Suprapubic skin (tissue), 4 donors: ENCODE measurements around the gene SNRNP27. TPM values are rescaled to one million over a fixed set of nuclear protein-coding genes. Genes with fewer than 3 reads are reported as not detected.

ENCODE experiments used
- DNase-seq, 2 donors: peaks; one replicate each; pipeline ENCODE4 v3.0.0-alpha.2; 2019; ENCODE audit warnings: low spot score in 2 of 2
- H3K27ac ChIP-seq: fragments of 200-600 bp; sonication (generic); one replicate; pipeline ENCODE4 v1.5.1; 2019
- H3K27me3 ChIP-seq: fragments of 200-600 bp; sonication (generic); one replicate; pipeline ENCODE4 v1.5.1; 2019
- H3K36me3 ChIP-seq: fragments of 200-600 bp; sonication (generic); one replicate; pipeline ENCODE4 v1.5.1; 2019
- H3K4me1 ChIP-seq: fragments of 200-600 bp; sonication (generic); one replicate; pipeline ENCODE4 v1.5.1; 2019
- H3K4me3 ChIP-seq: fragments of 200-600 bp; sonication (generic); one replicate; pipeline ENCODE4 v1.5.1; 2019; ENCODE audit warnings: mild to moderate bottlenecking
- H3K9me3 ChIP-seq: fragments of 200-600 bp; sonication (generic); one replicate; pipeline ENCODE4 v1.5.1; 2019
- EP300 ChIP-seq: sonication (generic); formaldehyde crosslinking; IDR thresholded peaks from one replicate; pipeline ENCODE4 v1.6.1; 2017; ENCODE audit warnings: antibody characterized with exemption
- POLR2A ChIP-seq, 2 donors: fragments of 450-650 bp; IDR thresholded peaks; one replicate each; pipeline ENCODE4 v1.6.1; 2017; ENCODE audit warnings: antibody characterized with exemption in 2 of 2, mild to moderate bottlenecking in 2 of 2, moderate library complexity in 2 of 2
- POLR2AphosphoS5 ChIP-seq, 3 donors: sonication (generic); formaldehyde crosslinking; IDR thresholded peaks; one replicate each; pipeline ENCODE4 v1.6.1; 2017; ENCODE audit warnings: antibody characterized with exemption in 3 of 3
- WGBS: methylation state at CpG from one replicate; pipeline ENCODE4 v1.1.5; 2018; 5-methylcytosine and 5-hydroxymethylcytosine counted together
- total RNA-seq, 4 donors: library from RNA; depleted of rRNA; stranded (reverse); fragments of >200 nt; gene quantifications; one replicate each; pipeline ENCODE4 v1.1.0, GENCODE V29; 2016
- TF ChIP-seq, protein P1 (sequence below), 2 donors: fragments of 200-600 bp in 1 of 2; fragments of 450-650 bp in 1 of 2; sonication (generic) in 1 of 2; IDR thresholded peaks; one replicate each; pipeline ENCODE4 v1.5.1; 2016 to 2019; ENCODE audit warnings: antibody characterized with exemption in 2 of 2, mild to moderate bottlenecking in 1 of 2, moderate library complexity in 1 of 2

SNRNP27 gene
- total RNA-seq = 10 to 100 TPM; 54.4 to 84.4 (median 64.4) TPM

- DNase-seq = peak; percentile 87 to 91
- TF ChIP-seq EP300 = no peak
- TF ChIP-seq POLR2A (IDR thresholded peaks at IDR 0.05) = peak in 1 of 2 donors; percentile 42
- TF ChIP-seq, protein P1, sequence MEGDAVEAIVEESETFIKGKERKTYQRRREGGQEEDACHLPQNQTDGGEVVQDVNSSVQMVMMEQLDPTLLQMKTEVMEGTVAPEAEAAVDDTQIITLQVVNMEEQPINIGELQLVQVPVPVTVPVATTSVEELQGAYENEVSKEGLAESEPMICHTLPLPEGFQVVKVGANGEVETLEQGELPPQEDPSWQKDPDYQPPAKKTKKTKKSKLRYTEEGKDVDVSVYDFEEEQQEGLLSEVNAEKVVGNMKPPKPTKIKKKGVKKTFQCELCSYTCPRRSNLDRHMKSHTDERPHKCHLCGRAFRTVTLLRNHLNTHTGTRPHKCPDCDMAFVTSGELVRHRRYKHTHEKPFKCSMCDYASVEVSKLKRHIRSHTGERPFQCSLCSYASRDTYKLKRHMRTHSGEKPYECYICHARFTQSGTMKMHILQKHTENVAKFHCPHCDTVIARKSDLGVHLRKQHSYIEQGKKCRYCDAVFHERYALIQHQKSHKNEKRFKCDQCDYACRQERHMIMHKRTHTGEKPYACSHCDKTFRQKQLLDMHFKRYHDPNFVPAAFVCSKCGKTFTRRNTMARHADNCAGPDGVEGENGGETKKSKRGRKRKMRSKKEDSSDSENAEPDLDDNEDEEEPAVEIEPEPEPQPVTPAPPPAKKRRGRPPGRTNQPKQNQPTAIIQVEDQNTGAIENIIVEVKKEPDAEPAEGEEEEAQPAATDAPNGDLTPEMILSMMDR (IDR thresholded peaks at IDR 0.05) = no peak
- peak in 2 of 3 donors; percentile 48 to 66 for TF ChIP-seq POLR2AphosphoS5 (IDR thresholded peaks at IDR 0.05)
- H3K27me3 ChIP-seq = no peaks in the 10 kb centered on the region
- H3K4me1 ChIP-seq = peaks cover 28% of the 10 kb centered on the region
- H3K36me3 ChIP-seq = peaks cover 27% of the 10 kb centered on the region
- no peaks in the 10 kb centered on the region for H3K9me3 ChIP-seq
- H3K27ac ChIP-seq = peak within 1 kb of the TSS; percentile 86
- WGBS = under 1% methylated on average over 32 of the region's 32 CpGs
- H3K4me3 ChIP-seq = peak within 1 kb of the TSS; percentile 70
Measured at GRCh38 chr2:69893684-69894551, at the start of gene SNRNP27. Gene SNRNP27 (plus strand): TSS chr2:69893956. CDS start chr2:69893985, 29 bp downstream.

DNA sequence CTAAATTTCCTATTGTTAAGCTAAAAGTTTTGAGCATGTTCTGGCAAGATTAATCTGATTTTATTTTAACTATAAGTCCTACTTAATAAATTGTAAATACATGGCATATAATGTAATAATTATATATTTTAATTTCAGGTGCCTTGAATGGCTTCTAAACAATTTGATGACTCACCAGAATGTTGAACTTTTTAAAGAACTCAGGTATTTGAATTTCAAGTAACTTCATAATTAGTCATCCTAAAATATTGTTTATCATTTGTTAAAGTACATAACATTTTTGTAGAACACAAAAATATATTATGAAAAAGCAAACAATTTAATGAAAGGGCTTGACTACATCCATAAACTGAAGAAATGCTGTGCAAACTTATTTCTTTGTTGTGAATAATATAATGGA lies 49.8 kb upstream of the SNRNP27 start:
- TF ChIP-seq EP300 (no peak), POLR2AphosphoS5 (IDR thresholded peaks at IDR 0.05) (no peak), POLR2A (IDR thresholded peaks at IDR 0.05) (no peak)
- TF ChIP-seq, protein P1 (IDR thresholded peaks at IDR 0.05) = no peak
- Histone ChIP-seq H3K4me3 (no peak overlapping the region), H3K27me3 (no peaks in the 10 kb centered on the region), H3K4me1 (no peaks in the 10 kb centered on the region), H3K9me3 (no peaks in the 10 kb centered on the region), H3K27ac (no peak overlapping the region), H3K36me3 (peaks cover 40% of the 10 kb centered on the region)
- no peak for DNase-seq

DNA sequence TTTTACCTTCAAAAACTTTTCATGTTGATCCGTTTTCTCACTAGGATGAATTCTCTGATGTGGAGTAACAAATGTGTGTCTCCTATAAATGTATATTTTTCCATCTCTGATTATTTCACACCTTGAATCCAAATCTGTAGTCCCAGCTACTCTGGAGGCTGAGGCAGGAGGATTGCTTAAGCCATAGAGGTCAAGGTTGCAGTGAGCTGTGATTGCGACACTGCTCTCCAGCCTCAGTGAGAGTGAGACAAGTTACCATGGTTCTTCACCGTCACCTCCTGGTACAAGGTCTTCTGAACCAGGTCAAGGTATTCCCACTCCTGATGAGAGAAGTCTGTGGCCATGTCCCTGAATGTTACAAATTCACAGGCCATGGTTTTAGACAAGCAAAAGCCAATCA lies 49.2 kb upstream of the SNRNP27 start:
- Histone ChIP-seq H3K36me3 (peaks cover 40% of the 10 kb centered on the region), H3K9me3 (no peaks in the 10 kb centered on the region), H3K27me3 (no peaks in the 10 kb centered on the region), H3K27ac (no peak overlapping the region), H3K4me3 (no peak overlapping the region), H3K4me1 (no peaks in the 10 kb centered on the region)
- DNase-seq = no peak
- WGBS = 95% methylated on average over 3 of the region's 3 CpGs
- TF ChIP-seq, protein P1 (IDR thresholded peaks at IDR 0.05) = no peak
- TF ChIP-seq EP300 (no peak), POLR2A (IDR thresholded peaks at IDR 0.05) (no peak), POLR2AphosphoS5 (IDR thresholded peaks at IDR 0.05) (no peak)

DNA sequence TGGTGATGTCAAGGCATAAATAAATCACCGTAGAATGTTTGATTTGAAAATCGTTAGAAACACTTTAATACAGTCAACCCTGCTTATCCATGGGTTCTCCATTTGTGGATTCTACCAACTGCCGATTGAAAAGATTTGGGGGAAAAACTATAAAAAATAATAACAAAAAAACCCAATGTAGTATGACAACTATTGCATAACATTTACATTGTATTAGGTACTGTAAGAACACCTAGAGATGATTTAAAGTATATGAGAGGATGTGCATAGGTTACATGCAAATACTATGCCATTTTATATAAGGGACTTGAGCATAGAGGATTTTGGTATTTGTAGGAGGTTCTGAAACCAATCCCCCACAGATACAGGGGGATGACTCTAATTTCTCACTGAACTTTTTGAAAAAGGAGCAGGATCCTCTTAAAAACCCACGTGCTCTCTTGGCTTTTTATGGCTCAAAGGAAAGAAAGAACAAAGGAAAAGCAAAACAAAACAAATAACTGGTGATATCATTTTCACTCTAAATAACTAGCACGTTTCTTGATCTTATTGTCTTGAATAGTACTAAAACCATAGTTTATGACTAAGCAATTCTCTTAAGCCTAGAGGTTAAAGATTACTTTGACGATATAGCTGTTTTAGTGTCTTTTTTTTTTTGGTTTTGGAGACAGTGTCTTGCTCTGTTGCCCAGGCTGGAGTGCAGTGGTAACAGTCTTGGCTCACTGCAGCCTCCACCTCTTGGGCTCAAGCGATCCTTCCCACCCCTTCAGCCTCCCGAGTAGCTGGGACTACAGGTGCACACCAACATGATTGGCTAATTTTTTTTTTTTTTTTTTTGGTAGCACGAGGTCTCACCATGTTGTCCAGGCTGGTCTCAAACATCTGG lies 47.3 kb upstream of the SNRNP27 start:
- TF ChIP-seq, protein P1 (IDR thresholded peaks at IDR 0.05) = no peak
- H3K36me3 ChIP-seq = peaks cover 50% of the 10 kb centered on the region
- no peak for DNase-seq
- 91% methylated on average over 9 of the region's 9 CpGs for WGBS
- H3K9me3 ChIP-seq = no peaks in the 10 kb centered on the region
- H3K4me1 ChIP-seq = no peaks in the 10 kb centered on the region
- no peaks in the 10 kb centered on the region for H3K27me3 ChIP-seq
- H3K4me3 ChIP-seq = no peak overlapping the region
- no peak overlapping the region for H3K27ac ChIP-seq
